Prostate gland (tissue), 2 donors: ENCODE measurements around the gene TCF7L1. TPM values are rescaled to one million over a fixed set of nuclear protein-coding genes. Genes with fewer than 3 reads are reported as not detected.

Experiments used
- DNase-seq: peaks from one replicate; pipeline ENCODE4 v3.0.0-alpha.2; 2019; ENCODE audit warnings: low spot score
- H3K27ac ChIP-seq, 2 donors: fragments of 200-600 bp; sonication (generic); 2 replicates each; pipeline ENCODE4 v1.5.1; 2017 to 2019
- H3K27me3 ChIP-seq: fragments of 200-600 bp; sonication (generic); replicated peaks from 2 replicates; pipeline ENCODE4 v1.5.1; 2019; ENCODE audit not compliant: insufficient read depth
- H3K36me3 ChIP-seq, 2 donors: fragments of 200-600 bp; sonication (generic); 1 replicate in 1 of 2; 2 replicates in 1 of 2; pipeline versions ENCODE4 v1.5.1 to v1.8.1; 2017 to 2019
- H3K4me1 ChIP-seq: fragments of 200-600 bp; sonication (generic); replicated peaks from 2 replicates; pipeline ENCODE4 v1.5.1; 2019
- H3K4me3 ChIP-seq, 2 donors: fragments of 200-600 bp; sonication (generic); 2 replicates each; pipeline ENCODE4 v1.5.1; 2017 to 2019
- H3K9me3 ChIP-seq: fragments of 200-600 bp; sonication (generic); 2 replicates; pipeline ENCODE4 v1.5.1; 2017
- CTCF ChIP-seq, 4 experiments: fragments of 200-600 bp in 2 of 4; fragments of 450-650 bp in 2 of 4; sonication (generic) in 2 of 4; IDR thresholded peaks; 1 replicate in 3 of 4; 2 replicates in 1 of 4; pipeline ENCODE4 v1.5.1; 2016 to 2019; ENCODE audit warnings: antibody characterized with exemption in 4 of 4, mild to moderate bottlenecking in 2 of 4, moderate library complexity in 2 of 4
- POLR2A ChIP-seq: fragments of 450-650 bp; IDR thresholded peaks from one replicate; pipeline ENCODE4 v1.6.1; 2016; ENCODE audit warnings: antibody characterized with exemption, mild to moderate bottlenecking
- POLR2AphosphoS5 ChIP-seq: sonication (generic); formaldehyde crosslinking; IDR thresholded peaks from one replicate; pipeline ENCODE4 v1.6.1; 2017; ENCODE audit warnings: antibody characterized with exemption
- WGBS: methylation state at CpG from one replicate; pipeline ENCODE4 v1.1.5; 2018; 5-methylcytosine and 5-hydroxymethylcytosine counted together
- intact Hi-C: fragments of 100-400 bp; cut with DNase I; formaldehyde crosslinking; loops from one replicate; pipeline ENCODE4 v1.14.2; 2022
- total RNA-seq, 2 donors: library from RNA; depleted of rRNA; stranded (reverse); fragments of >200 nt; gene quantifications; one replicate each; pipeline ENCODE4 v1.1.0, GENCODE V29; 2016

The TCF7L1 gene
- total RNA-seq, 2 donors from 2014 or later: 2.6 to 7.0 TPM

DNA sequence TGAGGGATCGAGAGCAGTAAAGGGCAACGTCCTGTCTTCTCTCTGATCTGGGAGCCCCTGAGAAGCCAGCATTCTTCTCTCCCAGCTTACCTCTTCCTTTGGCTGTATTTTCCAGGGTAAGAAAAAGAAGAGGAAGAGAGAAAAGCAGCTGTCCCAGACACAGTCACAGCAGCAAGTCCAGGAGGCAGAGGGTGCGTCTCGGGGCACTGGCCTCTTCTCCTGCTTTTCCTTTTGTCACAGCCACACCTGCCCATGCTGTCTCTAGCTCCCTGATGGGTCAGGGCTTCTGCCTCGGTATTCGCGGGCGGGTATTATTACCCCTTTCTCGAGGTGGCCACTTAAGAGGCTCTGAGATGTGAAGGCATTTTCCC lies 174.3 kb downstream of the TCF7L1 start:
- Histone ChIP-seq H3K27me3 (no peaks in the 10 kb centered on the region), H3K4me3 (no peak overlapping the region), H3K4me1 (no peaks in the 10 kb centered on the region), H3K27ac (no peak overlapping the region), H3K36me3 (no peaks in the 10 kb centered on the region), H3K9me3 (no peaks in the 10 kb centered on the region)
- intact Hi-C loops: no loop called here
- TF ChIP-seq CTCF (IDR thresholded peaks at IDR 0.05): no peak
- no peak for TF ChIP-seq POLR2A
- no peak for TF ChIP-seq POLR2AphosphoS5
- 85% methylated on average over 9 of the region's 9 CpGs for WGBS
- no peak for DNase-seq

DNA sequence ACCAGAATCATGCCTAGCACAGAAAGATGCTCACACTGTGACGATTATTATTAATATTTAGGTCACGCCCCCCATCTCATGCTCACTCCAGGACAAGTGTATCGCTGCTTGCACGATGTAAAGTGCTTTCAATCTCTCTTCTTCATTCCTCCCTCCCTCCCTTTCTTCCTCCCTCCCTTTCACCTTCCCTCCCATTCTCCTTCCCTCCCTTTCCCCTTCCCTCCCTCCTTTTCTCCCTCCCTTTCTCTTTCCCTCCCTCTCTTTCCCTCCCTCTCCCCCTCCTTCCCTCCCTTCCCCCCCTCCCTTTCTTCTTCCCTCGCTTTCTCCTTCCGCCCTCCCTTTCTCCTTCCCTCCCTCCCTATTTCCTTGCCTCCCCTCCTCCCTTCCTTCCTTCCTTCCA lies 175.0 kb downstream of the TCF7L1 start:
- WGBS: 82% methylated on average over 6 of the region's 6 CpGs

GRCh38 chr2:85308896-85309555 lies 175.8 kb downstream of the TCF7L1 start:
- Histone ChIP-seq H3K9me3 (no peaks in the 10 kb centered on the region), H3K4me1 (no peaks in the 10 kb centered on the region), H3K36me3 (no peaks in the 10 kb centered on the region), H3K27ac (no peak overlapping the region), H3K27me3 (no peaks in the 10 kb centered on the region), H3K4me3 (no peak overlapping the region)
- no peak for DNase-seq
- TF ChIP-seq CTCF (IDR thresholded peaks at IDR 0.05) (no peak), POLR2AphosphoS5 (no peak), POLR2A (no peak)
- intact Hi-C loops: no loop called here
- 43% methylated on average over 15 of the region's 15 CpGs for WGBS

More for the DNA sequence above, 175.0 kb downstream of the TCF7L1 start:
- no peaks in the 10 kb centered on the region for H3K36me3 ChIP-seq
- no peaks in the 10 kb centered on the region for H3K9me3 ChIP-seq
- H3K27me3 ChIP-seq: no peaks in the 10 kb centered on the region
- intact Hi-C loops: no loop called here
- H3K27ac ChIP-seq: no peak overlapping the region
- TF ChIP-seq POLR2AphosphoS5: no peak
- H3K4me3 ChIP-seq: no peak overlapping the region
- DNase-seq: no peak
- no peaks in the 10 kb centered on the region for H3K4me1 ChIP-seq

DNA sequence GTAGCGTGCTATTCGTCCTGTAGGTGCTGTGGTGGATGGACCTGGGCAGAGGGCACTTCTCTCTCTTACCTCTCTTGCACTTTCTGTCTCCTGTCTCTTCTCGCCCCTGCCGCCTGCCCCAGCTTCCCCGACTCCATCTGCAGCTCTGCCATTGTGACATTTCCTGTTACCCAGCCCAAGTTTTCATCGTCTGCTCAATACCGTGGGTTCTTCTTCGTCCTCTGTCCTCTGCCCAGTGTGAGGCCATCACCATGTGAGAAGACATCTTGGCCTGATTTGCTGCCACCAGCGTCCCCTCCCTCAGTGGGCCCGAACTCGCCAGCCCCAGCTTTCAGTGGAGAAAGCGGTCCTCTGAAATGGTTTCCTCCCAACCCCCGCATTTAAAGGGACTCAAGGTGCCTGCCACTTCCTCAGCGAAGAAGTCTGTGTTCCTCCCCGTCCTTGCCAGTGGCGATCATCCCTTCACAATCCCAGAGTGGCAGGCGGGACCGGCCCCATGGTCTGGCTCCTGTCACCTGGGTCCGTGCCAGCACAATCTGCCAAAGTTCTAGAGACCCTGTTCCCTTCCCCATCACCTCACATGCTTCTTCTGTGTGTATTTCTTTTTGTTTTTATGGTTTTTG lies 176.6 kb downstream of the TCF7L1 start:
- H3K27ac ChIP-seq: no peak overlapping the region
- intact Hi-C loops: no loop called here
- no peaks in the 10 kb centered on the region for H3K27me3 ChIP-seq
- no peaks in the 10 kb centered on the region for H3K4me1 ChIP-seq
- no peak for DNase-seq
- no peak overlapping the region for H3K4me3 ChIP-seq
- TF ChIP-seq POLR2AphosphoS5: no peak
- no peak for TF ChIP-seq POLR2A
- TF ChIP-seq CTCF (IDR thresholded peaks at IDR 0.05): no peak
- no peaks in the 10 kb centered on the region for H3K36me3 ChIP-seq
- 51% methylated on average over 19 of the region's 19 CpGs for WGBS
- H3K9me3 ChIP-seq: no peaks in the 10 kb centered on the region

DNA sequence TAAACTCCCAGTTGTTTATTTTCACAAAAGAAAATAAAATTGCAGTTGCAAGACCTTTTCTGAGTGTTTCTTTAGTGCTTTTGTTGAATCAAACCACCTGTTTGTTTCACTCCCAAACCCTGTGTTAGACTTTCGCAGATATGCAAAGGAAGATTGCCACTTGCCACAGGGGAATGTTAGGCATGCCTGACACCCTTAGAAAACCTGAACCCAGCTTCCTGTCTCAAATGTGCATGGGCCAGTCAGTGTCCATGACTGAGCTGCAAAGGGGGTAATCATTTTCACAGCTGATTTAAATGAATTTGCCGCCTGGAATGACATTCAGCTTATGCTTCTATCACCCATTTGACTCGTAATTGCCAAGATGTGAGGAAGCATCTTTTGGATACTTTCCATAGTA lies 177.1 kb downstream of the TCF7L1 start:
- TF ChIP-seq POLR2A: no peak
- TF ChIP-seq POLR2AphosphoS5: no peak
- no peak for TF ChIP-seq CTCF (IDR thresholded peaks at IDR 0.05)
- DNase-seq: no peak
- Histone ChIP-seq H3K27me3 (no peaks in the 10 kb centered on the region), H3K9me3 (no peaks in the 10 kb centered on the region), H3K4me3 (no peak overlapping the region), H3K27ac (no peak overlapping the region), H3K4me1 (no peaks in the 10 kb centered on the region), H3K36me3 (no peaks in the 10 kb centered on the region)
- intact Hi-C loops: no loop called here
- 74% methylated on average over 3 of the region's 3 CpGs for WGBS
